ENCODE results near the gene MAP4K4. TPM values are rescaled to one million over a fixed set of nuclear protein-coding genes. Genes with fewer than 3 reads are reported as not detected.

MAP4K4 gene
- total RNA-seq, 1 experiment from 2014 or later: 132 TPM

- Mint-ChIP-seq H3K27ac (no peak overlapping the region), H3K27me3 (ENCODE audit: low read depth) (peaks cover 12% of the 10 kb centered on the region), H3K36me3 (ENCODE audit: insufficient read depth in 1 of 3, low read depth in 3 of 3) (peaks cover 0 to 4% (median 0%) of the 10 kb centered on the region in 3 experiments; a peak in 2 of 7 replicates), H3K4me1 (peaks cover 3 to 4% of the 10 kb centered on the region in 2 experiments; a peak in 2 of 4 replicates), H3K9me3 (peaks cover 0 to 2% of the 10 kb centered on the region in 2 experiments; a peak in 2 of 5 replicates), H3K4me3 (no peak overlapping the region)
- no peak overlapping the region for H3K14ac ChIP-seq (ENCODE audit: insufficient read depth, low read length)
- no peak overlapping the region for H2BK120ac ChIP-seq (ENCODE audit: low read depth, low read length, poor library complexity, severe bottlenecking)
- no peak overlapping the region for H3K23ac ChIP-seq (ENCODE audit: insufficient read length, low read depth, low read length)
- no peaks in the 10 kb centered on the region for H3K79me2 ChIP-seq (ENCODE audit: insufficient read depth, low read length)
- H4K20me1 ChIP-seq (ENCODE audit: control insufficient read depth, insufficient read depth, insufficient read length): no peaks in the 10 kb centered on the region
- H2BK5ac ChIP-seq (ENCODE audit: insufficient read length, low read length): no peak overlapping the region
- H3K27ac ChIP-seq (ENCODE audit: insufficient read length, low read depth, low read length): no peak overlapping the region
- no peaks in the 10 kb centered on the region for H3K9me3 ChIP-seq (ENCODE audit: control insufficient read depth, low read depth, low read length)
- WGBS (ENCODE audit: extremely low coverage, insufficient read length, low lambda C conversion rate): no CpG with 5 or more reads among the region's 2 CpGs
- H3K23me2 ChIP-seq (ENCODE audit: insufficient read length, low read depth, low read length, poor library complexity, severe bottlenecking): no peaks in the 10 kb centered on the region
- no peak overlapping the region for H3K56ac ChIP-seq (ENCODE audit: insufficient read length, low read depth, low read length)
- no peaks in the 10 kb centered on the region for H3K79me1 ChIP-seq (ENCODE audit: insufficient read depth, low read depth, low read length, poor library complexity, severe bottlenecking)
- no peak overlapping the region for H4K8ac ChIP-seq (replicated peaks; ENCODE audit: insufficient read length, low read depth, low read length)
- no peak overlapping the region for H3K4ac ChIP-seq (ENCODE audit: low read depth, low read length)
- H2BK12ac ChIP-seq (ENCODE audit: insufficient read length, low read depth, low read length): no peak overlapping the region
- no peaks in the 10 kb centered on the region for H3K4me1 ChIP-seq (ENCODE audit: insufficient read depth, low read length)
- no peak for DNase-seq
- H4K91ac ChIP-seq (ENCODE audit: insufficient read length, low read depth, low read length): no peak overlapping the region
- no peak overlapping the region for H3T11ph ChIP-seq (ENCODE audit: low read length)
- no peak overlapping the region for H2BK15ac ChIP-seq (ENCODE audit: low read depth, low read length)
- H3K18ac ChIP-seq (ENCODE audit: insufficient read length, low read depth, low read length): no peak overlapping the region
- H3K4me2 ChIP-seq (ENCODE audit: insufficient read depth, insufficient read length, low read length): no peak overlapping the region
- H4K5ac ChIP-seq (ENCODE audit: insufficient read length, low read depth, low read length): no peak overlapping the region
- H3K27me3 ChIP-seq (ENCODE audit: insufficient read depth, low read length): no peaks in the 10 kb centered on the region
- no peak overlapping the region for H2AFZ ChIP-seq (ENCODE audit: low read length)
- TF ChIP-seq CTCF (conservative IDR thresholded peaks at IDR 0.05): no peak
- H2AK5ac ChIP-seq (ENCODE audit: insufficient read length, low read length): no peak overlapping the region
- H2BK20ac ChIP-seq (ENCODE audit: low read depth, low read length, poor library complexity, severe bottlenecking): no peak overlapping the region
- H3K9ac ChIP-seq (ENCODE audit: extremely low read depth, insufficient read length, low read length): no peak overlapping the region
Observed at GRCh38 chr2:101690547-101691152, 6.9 kb upstream of the MAP4K4 start.

Measured in H9 (cell line).